IMR-90 (cell line): ENCODE results near the gene OR6V1. TPM values are rescaled to one million over a fixed set of nuclear protein-coding genes. Genes with fewer than 3 reads are reported as not detected.

Source experiments
- ATAC-seq: fragments of 200-7000 bp; cut with Tn5 transposase; 2 replicates; pipeline ENCODE4 v1.9.1; 2020; ENCODE audit warnings: low read depth, mild to moderate bottlenecking, moderate library complexity
- BruUV-seq: library from RNA; stranded (reverse); fragments of 400-500 nt; replicated peaks from 2 replicates; lab custom pipeline; 2021; lab: Mats Ljungman, UMichigan
- CTCF ChIA-PET: fragments of 300-600 bp; formaldehyde crosslinking; extraction: SDS; loops from one replicate; lab custom pipeline; 2021; ENCODE audit warnings: antibody characterized with exemption; lab: Yijun Ruan, JAX
- POLR2A ChIA-PET: fragments of 300-600 bp; sonication (Branson Sonifier 250); formaldehyde crosslinking; loops from one replicate; lab custom pipeline; 2022; ENCODE audit warnings: antibody characterized with exemption; ENCODE audit not compliant: unreplicated experiment; lab: Charles Lee
- DNase-seq: peaks from one replicate; pipeline ENCODE4 v3.0.0; 2013
- H2AFZ ChIP-seq: replicated peaks from 2 replicates; pipeline ENCODE3; 2013; ENCODE audit warnings: low read length, mild to moderate bottlenecking; ENCODE audit not compliant: poor library complexity
- H2AK5ac ChIP-seq: 2 replicates; pipeline ENCODE4 v1.6.1; 2013; ENCODE audit warnings: low read depth, low read length, inconsistent platforms
- H2AK9ac ChIP-seq: replicated peaks from 2 replicates; pipeline ENCODE3; 2013; ENCODE audit warnings: mild to moderate bottlenecking, low read depth, low read length, moderate library complexity; ENCODE audit not compliant: poor library complexity
- H2BK120ac ChIP-seq: 2 replicates; pipeline ENCODE4 v1.6.1; 2013; ENCODE audit warnings: low read depth, low read length, inconsistent platforms
- H2BK15ac ChIP-seq: 3 replicates; pipeline ENCODE4 v1.6.1; 2013; ENCODE audit warnings: low read depth, low read length, inconsistent platforms
- H2BK20ac ChIP-seq: 2 replicates; pipeline ENCODE4 v1.6.1; 2013; ENCODE audit warnings: low read depth, mild to moderate bottlenecking, inconsistent platforms, low read length, moderate library complexity
- H2BK5ac ChIP-seq: 2 replicates; pipeline ENCODE4 v1.6.1; 2013; ENCODE audit warnings: mild to moderate bottlenecking, low read depth, low read length, inconsistent platforms; ENCODE audit not compliant: poor library complexity, severe bottlenecking
- H3K14ac ChIP-seq: replicated peaks from 2 replicates; pipeline ENCODE4 v1.6.1; 2013; ENCODE audit warnings: low read depth, low read length, inconsistent platforms
- H3K18ac ChIP-seq: 2 replicates; pipeline ENCODE4 v1.6.1; 2013; ENCODE audit warnings: low read depth, low read length, control low read depth
- H3K23ac ChIP-seq: 2 replicates; pipeline ENCODE4 v1.6.1; 2013; ENCODE audit warnings: low read depth, low read length, inconsistent platforms
- H3K27ac ChIP-seq: 2 replicates; pipeline ENCODE4 v1.5.1; 2013; ENCODE audit warnings: mild to moderate bottlenecking, control low read depth, low read length; ENCODE audit not compliant: insufficient read depth
- H3K27me3 ChIP-seq: 2 replicates; pipeline ENCODE4 v1.6.1; 2013; ENCODE audit warnings: low read length; ENCODE audit not compliant: control insufficient read depth, insufficient read depth
- H3K36me3 ChIP-seq: 2 replicates; pipeline ENCODE4 v1.6.1; 2013; ENCODE audit warnings: low read length, mixed read lengths; ENCODE audit not compliant: control insufficient read depth, insufficient read depth
- H3K4ac ChIP-seq: 2 replicates; pipeline ENCODE4 v1.6.1; 2013; ENCODE audit warnings: low read depth, low read length, inconsistent platforms
- H3K4me1 ChIP-seq: 2 replicates; pipeline ENCODE4 v1.6.1; 2013; ENCODE audit warnings: low read length, mixed read lengths; ENCODE audit not compliant: control insufficient read depth, insufficient read depth
- H3K4me2 ChIP-seq: 2 replicates; pipeline ENCODE4 v1.6.1; 2013; ENCODE audit warnings: low read depth, mild to moderate bottlenecking, control low read depth, low read length, moderate library complexity
- H3K4me3 ChIP-seq: 2 replicates; pipeline ENCODE4 v1.5.1; 2013; ENCODE audit warnings: low read depth, mild to moderate bottlenecking, control low read depth, low read length, moderate library complexity; ENCODE audit not compliant: insufficient read depth
- H3K56ac ChIP-seq: 2 replicates; pipeline ENCODE4 v1.6.1; 2013; ENCODE audit warnings: low read length, inconsistent platforms; ENCODE audit not compliant: insufficient read depth; ENCODE audit errors: extremely low read depth
- H3K79me1 ChIP-seq, 2 experiments: 2 replicates each; pipeline ENCODE4 v1.6.1; 2013; ENCODE audit warnings: low read length in 2 of 2, inconsistent platforms in 1 of 2, low read depth in 1 of 2
- H3K9ac ChIP-seq: 2 replicates; pipeline ENCODE4 v1.6.1; 2013; ENCODE audit warnings: low read depth, low read length, control low read depth
- H3K9me1 ChIP-seq: 2 replicates; pipeline ENCODE4 v1.6.1; 2013; ENCODE audit warnings: low read length, inconsistent platforms; ENCODE audit not compliant: insufficient read depth
- H3K9me3 ChIP-seq: 2 replicates; pipeline ENCODE4 v1.6.1; 2013; ENCODE audit warnings: low read length; ENCODE audit not compliant: control insufficient read depth, insufficient read depth
- H4K20me1 ChIP-seq: 2 replicates; pipeline ENCODE4 v1.6.1; 2013; ENCODE audit warnings: low read length, inconsistent platforms; ENCODE audit not compliant: insufficient read depth
- H4K5ac ChIP-seq: 2 replicates; pipeline ENCODE4 v1.6.1; 2013; ENCODE audit warnings: mild to moderate bottlenecking, low read depth, low read length, control low read depth
- H4K8ac ChIP-seq, 2 experiments: 2 replicates each; pipeline ENCODE4 v1.6.1; 2013; ENCODE audit warnings: low read depth in 2 of 2, low read length in 2 of 2, control low read depth in 1 of 2, inconsistent platforms in 1 of 2
- H4K91ac ChIP-seq: 2 replicates; pipeline ENCODE4 v1.6.1; 2013; ENCODE audit warnings: low read depth, low read length, inconsistent platforms; ENCODE audit not compliant: insufficient read depth
- BHLHE40 ChIP-seq: fragments of 150-350 bp; IDR thresholded peaks from 2 replicates; pipeline ENCODE4 v1.6.1; 2016; ENCODE audit warnings: mild to moderate bottlenecking, low read depth, low read length
- CEBPB ChIP-seq: IDR thresholded peaks from 2 replicates; pipeline ENCODE4 v1.6.1; 2012; ENCODE audit warnings: low read depth, low read length, improper control_type of control experiment
- CHD1 ChIP-seq: IDR thresholded peaks from 2 replicates; pipeline ENCODE4 v1.6.1; 2012; ENCODE audit warnings: low read depth, low read length, improper control_type of control experiment
- FOS ChIP-seq: fragments of 150-350 bp; IDR thresholded peaks from 2 replicates; pipeline ENCODE4 v1.6.1; 2016; ENCODE audit warnings: low read depth, low read length
- MAFK ChIP-seq: IDR thresholded peaks from 2 replicates; pipeline ENCODE4 v1.6.1; 2012; ENCODE audit warnings: low read depth, low read length, improper control_type of control experiment
- MAZ ChIP-seq: IDR thresholded peaks from 2 replicates; pipeline ENCODE4 v1.6.1; 2012; ENCODE audit warnings: low read depth, mild to moderate bottlenecking, low read length, improper control_type of control experiment, moderate library complexity, borderline replicate concordance
- MXI1 ChIP-seq: IDR thresholded peaks from 2 replicates; pipeline ENCODE4 v1.6.1; 2012; ENCODE audit warnings: low read depth, mild to moderate bottlenecking, low read length, moderate library complexity, borderline replicate concordance
- NFE2L2 ChIP-seq: fragments of 150-350 bp; IDR thresholded peaks from 2 replicates; pipeline ENCODE4 v1.6.1; 2016; ENCODE audit warnings: low read depth, mild to moderate bottlenecking, low read length
- POLR2A ChIP-seq: IDR thresholded peaks from 2 replicates; pipeline ENCODE4 v1.6.1; 2012; ENCODE audit warnings: mild to moderate bottlenecking, low read depth, low read length
- RAD21 ChIP-seq: IDR thresholded peaks from 2 replicates; pipeline ENCODE4 v1.6.1; 2012; ENCODE audit warnings: low read length, improper control_type of control experiment
- RCOR1 ChIP-seq: IDR thresholded peaks from 2 replicates; pipeline ENCODE4 v1.6.1; 2012; ENCODE audit warnings: mild to moderate bottlenecking, low read length, improper control_type of control experiment; ENCODE audit not compliant: insufficient replicate concordance
- RFX5 ChIP-seq: IDR thresholded peaks from 2 replicates; pipeline ENCODE4 v1.8.0; 2012; ENCODE audit warnings: low read depth, mild to moderate bottlenecking, low read length, moderate library complexity
- SMC3 ChIP-seq: fragments of 150-350 bp; IDR thresholded peaks from 2 replicates; pipeline ENCODE4 v1.6.1; 2016; ENCODE audit warnings: low read depth, mild to moderate bottlenecking, antibody characterized with exemption, low read length, moderate library complexity
- USF2 ChIP-seq: fragments of 150-350 bp; IDR thresholded peaks from 2 replicates; pipeline ENCODE4 v1.6.1; 2017; ENCODE audit warnings: mild to moderate bottlenecking, antibody characterized with exemption, low read length, low read depth
- WGBS, 2 experiments: methylation state at CpG; one replicate each; pipeline versions ENCODE4 v1.1.5 to v1.1.7; 2013; ENCODE audit warnings: missing lambda C conversion rate in 2 of 2; ENCODE audit not compliant: insufficient read length in 1 of 2; ENCODE audit errors: extremely low coverage in 2 of 2; 5-methylcytosine and 5-hydroxymethylcytosine counted together
- dilution Hi-C: fragments of 300-500 bp; cut with HindIII; formaldehyde crosslinking; loops from one replicate; pipeline ENCODE4 v1.14.3; 2018; ENCODE audit warnings: low sequenced_read_pairs; ENCODE audit not compliant: unreplicated experiment
- in situ Hi-C: fragments of 300-500 bp; cut with MboI; formaldehyde crosslinking; loops from 3 replicates; pipeline ENCODE4 v1.14.3; 2019; ENCODE audit warnings: low sequenced_read_pairs, inconsistent platforms, mixed read lengths
- intact Hi-C: fragments of 100-400 bp; cut with micrococcal nuclease; formaldehyde crosslinking; loops from 2 replicates; pipeline ENCODE4 v1.10.0; 2022
- polyA plus RNA-seq, 3 experiments: library from polyadenylated mRNA; depleted of rRNA; stranded (reverse); fragments of >200 nt; gene quantifications; 2 replicates each; pipeline ENCODE4 v1.2.3, GENCODE V29; 2012; ENCODE audit warnings: low replicate concordance in 1 of 3
- total RNA-seq: library from RNA; depleted of rRNA; stranded (reverse); fragments of >200 nt; gene quantifications from 2 replicates; pipeline ENCODE4 v1.2.3, GENCODE V29; 2012
- TF ChIP-seq, protein P1 (sequence below): conservative IDR thresholded peaks from 2 replicates; pipeline ENCODE4 v1.5.1; 2012; ENCODE audit warnings: mild to moderate bottlenecking, low read depth, low read length, improper control_type of control experiment
- TF ChIP-seq, protein P2 (sequence below): fragments of 150-350 bp; IDR thresholded peaks from 2 replicates; pipeline ENCODE4 v1.6.1; 2016; ENCODE audit warnings: low read depth, mild to moderate bottlenecking, low read length, moderate library complexity, borderline replicate concordance

The OR6V1 gene
- total and polyA plus RNA-seq, 2 of the 4 experiments (the other 2 are of a cell fraction): not detected

DNA sequence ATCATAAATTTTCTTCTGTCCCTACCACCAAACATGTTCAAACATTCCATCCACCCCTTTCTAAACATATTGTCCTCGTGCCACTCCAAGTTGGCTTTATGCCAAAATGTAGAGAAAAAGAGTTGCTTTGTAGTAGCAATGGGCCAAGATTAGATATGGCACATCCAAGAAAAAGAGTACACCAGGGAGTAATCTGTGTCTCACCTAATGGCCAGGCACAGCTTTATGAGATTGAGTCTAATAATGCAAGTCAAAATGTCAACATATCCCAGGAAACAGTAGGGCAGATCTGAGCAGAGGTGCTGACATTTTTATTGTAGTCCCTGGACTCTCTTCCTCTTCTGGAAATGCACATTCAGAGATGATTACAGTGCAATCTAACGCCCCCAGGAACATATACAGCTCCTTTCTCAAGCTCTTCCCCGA lies 5.7 kb upstream of the OR6V1 start:
- H4K91ac ChIP-seq: no peak overlapping the region
- no peaks in the 10 kb centered on the region for H3K27me3 ChIP-seq
- H3K23ac ChIP-seq: no peak overlapping the region
- no peak overlapping the region for H4K8ac ChIP-seq
- no peak overlapping the region for H2BK5ac ChIP-seq
- H3K4ac ChIP-seq: no peak overlapping the region
- H2BK15ac ChIP-seq: no peak overlapping the region
- no peaks in the 10 kb centered on the region for H3K9me1 ChIP-seq
- POLR2A ChIA-PET: no interaction called here
- DNase-seq (no peak), ATAC-seq (no peak)
- H3K36me3 ChIP-seq: no peaks in the 10 kb centered on the region
- no peak for TF ChIP-seq RAD21
- TF ChIP-seq CEBPB: no peak
- no peak for TF ChIP-seq MAZ
- no peak for TF ChIP-seq POLR2A
- TF ChIP-seq RFX5: no peak
- TF ChIP-seq, protein P1, sequence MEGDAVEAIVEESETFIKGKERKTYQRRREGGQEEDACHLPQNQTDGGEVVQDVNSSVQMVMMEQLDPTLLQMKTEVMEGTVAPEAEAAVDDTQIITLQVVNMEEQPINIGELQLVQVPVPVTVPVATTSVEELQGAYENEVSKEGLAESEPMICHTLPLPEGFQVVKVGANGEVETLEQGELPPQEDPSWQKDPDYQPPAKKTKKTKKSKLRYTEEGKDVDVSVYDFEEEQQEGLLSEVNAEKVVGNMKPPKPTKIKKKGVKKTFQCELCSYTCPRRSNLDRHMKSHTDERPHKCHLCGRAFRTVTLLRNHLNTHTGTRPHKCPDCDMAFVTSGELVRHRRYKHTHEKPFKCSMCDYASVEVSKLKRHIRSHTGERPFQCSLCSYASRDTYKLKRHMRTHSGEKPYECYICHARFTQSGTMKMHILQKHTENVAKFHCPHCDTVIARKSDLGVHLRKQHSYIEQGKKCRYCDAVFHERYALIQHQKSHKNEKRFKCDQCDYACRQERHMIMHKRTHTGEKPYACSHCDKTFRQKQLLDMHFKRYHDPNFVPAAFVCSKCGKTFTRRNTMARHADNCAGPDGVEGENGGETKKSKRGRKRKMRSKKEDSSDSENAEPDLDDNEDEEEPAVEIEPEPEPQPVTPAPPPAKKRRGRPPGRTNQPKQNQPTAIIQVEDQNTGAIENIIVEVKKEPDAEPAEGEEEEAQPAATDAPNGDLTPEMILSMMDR: no peak
- TF ChIP-seq FOS: no peak
- no peak for TF ChIP-seq SMC3
- TF ChIP-seq BHLHE40: no peak
- TF ChIP-seq MXI1: no peak
- TF ChIP-seq, protein P2, sequence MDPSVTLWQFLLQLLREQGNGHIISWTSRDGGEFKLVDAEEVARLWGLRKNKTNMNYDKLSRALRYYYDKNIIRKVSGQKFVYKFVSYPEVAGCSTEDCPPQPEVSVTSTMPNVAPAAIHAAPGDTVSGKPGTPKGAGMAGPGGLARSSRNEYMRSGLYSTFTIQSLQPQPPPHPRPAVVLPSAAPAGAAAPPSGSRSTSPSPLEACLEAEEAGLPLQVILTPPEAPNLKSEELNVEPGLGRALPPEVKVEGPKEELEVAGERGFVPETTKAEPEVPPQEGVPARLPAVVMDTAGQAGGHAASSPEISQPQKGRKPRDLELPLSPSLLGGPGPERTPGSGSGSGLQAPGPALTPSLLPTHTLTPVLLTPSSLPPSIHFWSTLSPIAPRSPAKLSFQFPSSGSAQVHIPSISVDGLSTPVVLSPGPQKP: no peak
- TF ChIP-seq NFE2L2: no peak
- TF ChIP-seq RCOR1: no peak
- TF ChIP-seq USF2: no peak
- no peak for TF ChIP-seq MAFK
- TF ChIP-seq CHD1: no peak
- in situ Hi-C loops: no loop called here
- dilution Hi-C loops: no loop called here
- no peak overlapping the region for H3K27ac ChIP-seq
- no peak overlapping the region for H3K4me3 ChIP-seq
- H4K20me1 ChIP-seq: no peaks in the 10 kb centered on the region
- BruUV-seq: no TSS peak
- H3K14ac ChIP-seq: no peak overlapping the region
- no peak overlapping the region for H2AFZ ChIP-seq
- intact Hi-C loops: no loop called here
- no peak overlapping the region for H2BK20ac ChIP-seq
- H3K79me1 ChIP-seq: no peaks in the 10 kb centered on the region
- no peak overlapping the region for H2AK5ac ChIP-seq
- WGBS, 2 experiments: no CpG with 5 or more reads among the region's 3 CpGs
- CTCF ChIA-PET: no interaction called here
- no peak overlapping the region for H3K9ac ChIP-seq
- no peak overlapping the region for H3K4me2 ChIP-seq
- no peak overlapping the region for H2BK120ac ChIP-seq
- H2AK9ac ChIP-seq: no peak overlapping the region
- H3K56ac ChIP-seq: no peak overlapping the region
- H3K18ac ChIP-seq: no peak overlapping the region
- no peak overlapping the region for H4K5ac ChIP-seq
- no peaks in the 10 kb centered on the region for H3K4me1 ChIP-seq
- peaks cover 4% of the 10 kb centered on the region; the same call in 1 of the 2 replicates for H3K9me3 ChIP-seq
